GM12801 (cell line): ENCODE measurements around the gene YIPF7.

Experiments used
- CTCF ChIP-seq: IDR thresholded peaks from one replicate; pipeline ENCODE4 v1.5.1; 2011; ENCODE audit warnings: control low read depth; ENCODE audit not compliant: insufficient read length; ENCODE audit errors: extremely low read depth

The YIPF7 gene

GRCh38 chr4:44623676-44624075, 27.7 kb downstream of the YIPF7 start:
- no peak for TF ChIP-seq CTCF

- no peak for TF ChIP-seq CTCF
These were observed 34.8 kb downstream of the YIPF7 start for GRCh38 chr4:44616621-44617020.

GRCh38 chr4:44583393-44583792, 68.0 kb downstream of the YIPF7 start:
- no peak for TF ChIP-seq CTCF

- TF ChIP-seq CTCF, result no peak
These were observed 71.2 kb downstream of the YIPF7 start for GRCh38 chr4:44580231-44580630.

- no peak for TF ChIP-seq CTCF
These were observed 72.5 kb downstream of the YIPF7 start for GRCh38 chr4:44578954-44579353.
